ENCODE data around the gene BTBD2.

The BTBD2 gene

GRCh38 chr19:1969176-1970002, 46.1 kb downstream of the BTBD2 start:
- TF ChIP-seq CTCF (conservative IDR thresholded peaks at IDR 0.05; ENCODE audit: low read length) = no peak
- H3K4me3 ChIP-seq (ENCODE audit: low read length) = no peak overlapping the region
- DNase-seq (ENCODE audit: low read depth) = no peak

GRCh38 chr19:1968279-1969175, 47.0 kb downstream of the BTBD2 start:
- TF ChIP-seq CTCF (conservative IDR thresholded peaks at IDR 0.05; ENCODE audit: low read length) = no peak
- H3K4me3 ChIP-seq (ENCODE audit: low read length) = no peak overlapping the region
- DNase-seq (ENCODE audit: low read depth) = no peak

GRCh38 chr19:1967087-1967608, 48.4 kb downstream of the BTBD2 start:
- H3K4me3 ChIP-seq (ENCODE audit: low read length) = no peak overlapping the region
- no peak for TF ChIP-seq CTCF (conservative IDR thresholded peaks at IDR 0.05; ENCODE audit: low read length)
- no peak for DNase-seq (ENCODE audit: low read depth)

GRCh38 chr19:1962674-1963073, 52.8 kb downstream of the BTBD2 start:
- H3K4me3 ChIP-seq (ENCODE audit: low read length) = no peak overlapping the region
- no peak for TF ChIP-seq CTCF (conservative IDR thresholded peaks at IDR 0.05; ENCODE audit: low read length)
- DNase-seq (ENCODE audit: low read depth) = no peak

- TF ChIP-seq CTCF (conservative IDR thresholded peaks at IDR 0.05; ENCODE audit: low read length) = no peak
- no peak overlapping the region for H3K4me3 ChIP-seq (ENCODE audit: low read length)
- DNase-seq (ENCODE audit: low read depth) = no peak
Observed at GRCh38 chr19:1961000-1961883, 54.3 kb downstream of the BTBD2 start.

GRCh38 chr19:1959928-1960589, 55.5 kb downstream of the BTBD2 start:
- no peak for DNase-seq (ENCODE audit: low read depth)
- TF ChIP-seq CTCF (conservative IDR thresholded peaks at IDR 0.05; ENCODE audit: low read length) = no peak

More at GRCh38 chr19:1959928-1960589, 55.5 kb downstream of the BTBD2 start:
- H3K4me3 ChIP-seq (ENCODE audit: low read length) = no peak overlapping the region
